WERI-Rb-1 (cell line): ENCODE measurements around the gene DGKE.

ENCODE experiments used
- DNase-seq: peaks from one replicate; pipeline ENCODE4 v3.0.0-alpha.2; 2020
- H3K27ac ChIP-seq: fragments of 250-450 bp; sonication (Bioruptor Pico); 2 replicates; pipeline ENCODE4 v1.5.1; 2020; ENCODE audit warnings: mild to moderate bottlenecking, moderate library complexity
- H3K27me3 ChIP-seq: fragments of 250-450 bp; sonication (Bioruptor Pico); 2 replicates; pipeline ENCODE4 v1.5.1; 2021; ENCODE audit warnings: mild to moderate bottlenecking, low read depth, moderate library complexity; ENCODE audit not compliant: insufficient read depth, severe bottlenecking
- H3K36me3 ChIP-seq: fragments of 250-450 bp; sonication (Bioruptor Pico); 2 replicates; pipeline ENCODE4 v1.5.1; 2020; ENCODE audit warnings: mild to moderate bottlenecking, moderate library complexity
- H3K4me3 ChIP-seq: 2 replicates; pipeline ENCODE4 v1.5.1; 2011; ENCODE audit warnings: low read depth, mild to moderate bottlenecking, control low read depth, low read length
- H3K9me3 ChIP-seq: fragments of 250-450 bp; sonication (Bioruptor Pico); 2 replicates; pipeline ENCODE4 v1.5.1; 2021; ENCODE audit warnings: mild to moderate bottlenecking, moderate library complexity; ENCODE audit not compliant: severe bottlenecking
- TF ChIP-seq, protein P1 (sequence below): IDR thresholded peaks from 2 replicates; pipeline ENCODE4 v1.5.1; 2011; ENCODE audit warnings: low read depth, mild to moderate bottlenecking, control low read depth, inconsistent platforms, low read length

Gene DGKE

DNA sequence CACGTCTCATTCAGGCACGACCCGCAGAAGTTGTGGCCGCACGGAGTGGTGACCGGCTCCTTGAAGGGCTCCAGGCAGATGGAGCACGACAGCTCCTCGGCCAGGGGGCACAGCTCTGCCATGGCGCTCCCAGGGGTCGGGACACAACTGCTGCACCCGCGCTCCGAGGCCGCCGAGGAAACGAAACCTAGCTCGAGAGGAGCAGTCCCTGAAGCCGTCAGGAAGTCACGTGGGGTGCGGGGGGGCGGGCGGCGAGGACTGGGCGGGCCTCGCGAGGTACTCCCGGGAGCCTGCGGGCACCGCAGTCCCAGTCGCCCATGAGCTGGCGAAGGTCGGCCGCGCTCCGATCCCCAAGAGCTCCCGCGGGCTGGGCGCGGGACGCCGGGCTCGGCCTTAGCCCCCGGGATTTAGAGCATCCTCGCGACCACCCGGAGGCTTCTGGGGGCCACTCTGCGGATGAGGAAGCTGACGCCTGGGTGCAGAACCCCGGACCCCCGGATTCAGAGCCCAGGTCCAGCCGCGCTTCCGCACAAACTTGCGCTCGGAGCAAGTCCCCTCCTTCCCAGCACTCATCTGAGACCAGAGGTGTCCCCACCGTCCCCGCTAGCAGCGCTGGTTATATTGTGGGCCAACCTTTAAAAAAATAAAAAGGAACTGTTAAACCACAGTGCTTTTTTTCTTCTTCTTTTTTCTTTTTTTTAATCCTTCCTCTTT is 80.1 kb downstream of the DGKE start, which contains the start of gene TRIM25:
Gene TRIM25 (minus strand): TSS at position 183 of the 714 bp plus-strand sequence. CDS start 61 bp downstream, at position 122.
- Histone ChIP-seq H3K27me3 (no peaks in the 10 kb centered on the region), H3K4me3 (peak within 1 kb of the TSS; percentile 82), H3K9me3 (peaks cover 2% of the 10 kb centered on the region), H3K27ac (peak within 1 kb of the TSS; percentile 81), H3K36me3 (peaks cover 11% of the 10 kb centered on the region)
- TF ChIP-seq, protein P1, sequence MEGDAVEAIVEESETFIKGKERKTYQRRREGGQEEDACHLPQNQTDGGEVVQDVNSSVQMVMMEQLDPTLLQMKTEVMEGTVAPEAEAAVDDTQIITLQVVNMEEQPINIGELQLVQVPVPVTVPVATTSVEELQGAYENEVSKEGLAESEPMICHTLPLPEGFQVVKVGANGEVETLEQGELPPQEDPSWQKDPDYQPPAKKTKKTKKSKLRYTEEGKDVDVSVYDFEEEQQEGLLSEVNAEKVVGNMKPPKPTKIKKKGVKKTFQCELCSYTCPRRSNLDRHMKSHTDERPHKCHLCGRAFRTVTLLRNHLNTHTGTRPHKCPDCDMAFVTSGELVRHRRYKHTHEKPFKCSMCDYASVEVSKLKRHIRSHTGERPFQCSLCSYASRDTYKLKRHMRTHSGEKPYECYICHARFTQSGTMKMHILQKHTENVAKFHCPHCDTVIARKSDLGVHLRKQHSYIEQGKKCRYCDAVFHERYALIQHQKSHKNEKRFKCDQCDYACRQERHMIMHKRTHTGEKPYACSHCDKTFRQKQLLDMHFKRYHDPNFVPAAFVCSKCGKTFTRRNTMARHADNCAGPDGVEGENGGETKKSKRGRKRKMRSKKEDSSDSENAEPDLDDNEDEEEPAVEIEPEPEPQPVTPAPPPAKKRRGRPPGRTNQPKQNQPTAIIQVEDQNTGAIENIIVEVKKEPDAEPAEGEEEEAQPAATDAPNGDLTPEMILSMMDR = no peak
- peak; percentile 94 for DNase-seq

GRCh38 chr17:56914581-56915273 is 80.8 kb downstream of the DGKE start:
- Histone ChIP-seq H3K27me3 (no peaks in the 10 kb centered on the region), H3K4me3 (peak overlapping the region; percentile 82), H3K9me3 (peaks cover 2% of the 10 kb centered on the region), H3K27ac (peak overlapping the region; percentile 81), H3K36me3 (peaks cover 11% of the 10 kb centered on the region)
- TF ChIP-seq, protein P1 = no peak
- no peak for DNase-seq

DNA sequence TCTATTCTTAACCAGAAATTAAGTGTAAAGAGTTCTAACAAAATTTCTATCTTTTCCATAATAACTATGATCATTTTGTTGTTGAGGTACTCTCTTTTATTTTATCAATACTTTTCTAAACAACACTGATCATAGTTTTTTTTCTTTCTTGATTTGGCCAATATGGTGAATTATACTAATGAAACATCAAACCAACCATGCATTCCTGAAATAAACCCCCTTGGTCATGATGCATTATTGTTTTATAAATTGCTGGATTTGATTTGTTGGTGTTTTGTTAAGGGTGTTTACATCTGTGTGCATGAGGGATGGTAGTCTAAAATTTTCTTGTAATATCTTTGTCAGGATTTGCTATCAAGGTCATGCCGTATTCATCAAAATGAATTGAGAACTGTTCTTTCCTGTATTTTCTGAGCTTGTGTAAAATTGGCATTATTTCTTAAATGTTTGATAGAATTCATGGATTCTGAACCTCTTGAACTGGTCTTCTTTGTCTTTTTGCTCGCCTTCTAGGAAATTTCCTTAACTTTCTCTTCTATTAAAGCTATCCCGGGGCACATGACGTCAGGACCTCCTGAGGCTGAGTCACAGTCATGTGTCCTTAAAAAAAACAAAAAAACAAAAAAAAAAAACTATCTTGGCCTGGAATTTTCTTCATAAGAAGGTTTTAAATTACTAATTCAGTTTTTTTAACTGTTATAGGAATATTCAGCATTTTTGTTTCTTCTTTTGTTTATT is 83.8 kb downstream of the DGKE start:
- H3K27ac ChIP-seq = no peak overlapping the region
- H3K36me3 ChIP-seq = no peaks in the 10 kb centered on the region
- peaks cover 2% of the 10 kb centered on the region for H3K9me3 ChIP-seq
- DNase-seq = no peak
- H3K4me3 ChIP-seq = no peak overlapping the region
- no peaks in the 10 kb centered on the region for H3K27me3 ChIP-seq
- TF ChIP-seq, protein P1 = no peak

- no peaks in the 10 kb centered on the region for H3K36me3 ChIP-seq
Measured at GRCh38 chr17:56918916-56919315, 85.0 kb downstream of the DGKE start.

More at GRCh38 chr17:56918916-56919315, 85.0 kb downstream of the DGKE start:
- H3K27ac ChIP-seq = no peak overlapping the region
- H3K9me3 ChIP-seq = peaks cover 2% of the 10 kb centered on the region
- TF ChIP-seq, protein P1 = no peak
- DNase-seq = no peak
- H3K27me3 ChIP-seq = no peaks in the 10 kb centered on the region
- no peak overlapping the region for H3K4me3 ChIP-seq
